SH-SY5Y (cell line): ENCODE data around the gene CATSPER4.

Source experiments
- GATA2 ChIP-seq: IDR thresholded peaks from 2 replicates; pipeline ENCODE4 v1.6.1; 2011; ENCODE audit warnings: mild to moderate bottlenecking, low read depth, low read length
- GATA3 ChIP-seq: IDR thresholded peaks from 2 replicates; pipeline ENCODE4 v1.6.1; 2011; ENCODE audit warnings: low read depth, mild to moderate bottlenecking, low read length, moderate library complexity

- no peak for TF ChIP-seq GATA3
- TF ChIP-seq GATA2: no peak
These were observed 28.1 kb upstream of the CATSPER4 start for GRCh38 chr1:26162220-26162709.
